ENCODE measurements around the gene CARD11.

DNA sequence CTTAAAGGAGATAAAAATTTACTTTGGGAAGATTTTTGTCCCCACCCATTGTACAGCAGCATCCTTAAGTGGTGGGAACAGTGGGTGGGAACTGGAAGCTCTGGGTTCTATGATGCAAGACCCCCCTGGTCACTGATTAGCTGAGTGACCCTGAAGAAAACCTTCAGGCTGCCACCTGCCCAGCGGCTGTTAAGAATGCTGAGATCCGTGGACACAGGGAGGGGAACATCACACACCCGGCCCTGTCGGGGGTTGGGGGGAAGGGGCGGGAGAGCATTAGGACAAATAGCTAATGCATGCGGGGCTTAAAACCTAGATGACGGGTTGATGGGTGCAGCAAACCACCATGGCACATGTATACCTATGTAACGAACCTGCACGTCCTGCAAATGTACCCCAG is 14.5 kb downstream of the CARD11 start:
- TF ChIP-seq, protein P1, sequence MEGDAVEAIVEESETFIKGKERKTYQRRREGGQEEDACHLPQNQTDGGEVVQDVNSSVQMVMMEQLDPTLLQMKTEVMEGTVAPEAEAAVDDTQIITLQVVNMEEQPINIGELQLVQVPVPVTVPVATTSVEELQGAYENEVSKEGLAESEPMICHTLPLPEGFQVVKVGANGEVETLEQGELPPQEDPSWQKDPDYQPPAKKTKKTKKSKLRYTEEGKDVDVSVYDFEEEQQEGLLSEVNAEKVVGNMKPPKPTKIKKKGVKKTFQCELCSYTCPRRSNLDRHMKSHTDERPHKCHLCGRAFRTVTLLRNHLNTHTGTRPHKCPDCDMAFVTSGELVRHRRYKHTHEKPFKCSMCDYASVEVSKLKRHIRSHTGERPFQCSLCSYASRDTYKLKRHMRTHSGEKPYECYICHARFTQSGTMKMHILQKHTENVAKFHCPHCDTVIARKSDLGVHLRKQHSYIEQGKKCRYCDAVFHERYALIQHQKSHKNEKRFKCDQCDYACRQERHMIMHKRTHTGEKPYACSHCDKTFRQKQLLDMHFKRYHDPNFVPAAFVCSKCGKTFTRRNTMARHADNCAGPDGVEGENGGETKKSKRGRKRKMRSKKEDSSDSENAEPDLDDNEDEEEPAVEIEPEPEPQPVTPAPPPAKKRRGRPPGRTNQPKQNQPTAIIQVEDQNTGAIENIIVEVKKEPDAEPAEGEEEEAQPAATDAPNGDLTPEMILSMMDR (IDR thresholded peaks at IDR 0.05) = no peak
- no peak for TF ChIP-seq POLR2A (IDR thresholded peaks at IDR 0.05)

Data from right lobe of liver (tissue), 4 donors.